AG10803 (cell line): ENCODE data around the gene PARP16.
"Not testable (repeated sequence)": the region's sequence is repeated elsewhere in the genome, so short reads cannot be mapped to it uniquely, and the experiment has no call there.

Experiments used
- DNase-seq: peaks from one replicate; pipeline ENCODE4 v3.0.0; 2010; ENCODE audit warnings: low read depth
- H3K4me3 ChIP-seq: 2 replicates; pipeline ENCODE4 v1.5.1; 2011; ENCODE audit warnings: mild to moderate bottlenecking, low read length, control low read depth
- CTCF ChIP-seq: conservative IDR thresholded peaks from 2 replicates; pipeline ENCODE4 v1.5.1; 2011; ENCODE audit warnings: mild to moderate bottlenecking, low read length, control low read depth, inconsistent platforms

Gene PARP16

GRCh38 chr15:65232520-65232919 lies 54.2 kb downstream of the PARP16 start:
- no peak for TF ChIP-seq CTCF
- no peak for DNase-seq

GRCh38 chr15:65231306-65231705 lies 55.4 kb downstream of the PARP16 start:
- TF ChIP-seq CTCF, result no peak

More at GRCh38 chr15:65232520-65232919, 54.2 kb downstream of the PARP16 start:
- H3K4me3 ChIP-seq, result no peak overlapping the region

GRCh38 chr15:65226901-65227300 lies 59.8 kb downstream of the PARP16 start:
- not testable (repeated sequence) for DNase-seq, H3K4me3 ChIP-seq

More at GRCh38 chr15:65231306-65231705, 55.4 kb downstream of the PARP16 start:
- DNase-seq, result no peak
- no peak overlapping the region for H3K4me3 ChIP-seq

- no peak for DNase-seq
- TF ChIP-seq CTCF, result no peak
- no peak overlapping the region for H3K4me3 ChIP-seq
These were observed 60.5 kb downstream of the PARP16 start for GRCh38 chr15:65226221-65226620.

GRCh38 chr15:65223996-65224395 lies 62.7 kb downstream of the PARP16 start:
- no peak overlapping the region for H3K4me3 ChIP-seq
- TF ChIP-seq CTCF, result no peak
- no peak for DNase-seq

- DNase-seq, result no peak
- no peak for TF ChIP-seq CTCF
These were observed 63.8 kb downstream of the PARP16 start for GRCh38 chr15:65222891-65223290.

GRCh38 chr15:65221697-65222096 lies 65.0 kb downstream of the PARP16 start:
- no peak overlapping the region for H3K4me3 ChIP-seq
- DNase-seq, result no peak
- no peak for TF ChIP-seq CTCF

More at GRCh38 chr15:65222891-65223290, 63.8 kb downstream of the PARP16 start:
- no peak overlapping the region for H3K4me3 ChIP-seq

GRCh38 chr15:65219137-65219536 lies 67.5 kb downstream of the PARP16 start:
- DNase-seq, result no peak
- H3K4me3 ChIP-seq, result no peak overlapping the region
- TF ChIP-seq CTCF, result no peak
